ENCODE data around the gene KCTD15.

- no peak for TF ChIP-seq CTCF (IDR thresholded peaks at IDR 0.05)
- no peak for TF ChIP-seq ZFX (IDR thresholded peaks at IDR 0.05; ENCODE audit: borderline replicate concordance)
Observed at GRCh38 chr19:33781996-33782395, 14.7 kb upstream of the KCTD15 start.
